Measurements from ENCODE around the gene TAS1R1. TPM values are rescaled to one million over a fixed set of nuclear protein-coding genes. Genes with fewer than 3 reads are reported as not detected.
A peak's percentile ranks its signal among the peaks of the same experiment; 100 is the strongest.
"Not testable (repeated sequence)": the region's sequence is repeated elsewhere in the genome, so short reads cannot be mapped to it uniquely, and the experiment has no call there.

The TAS1R1 gene
- total RNA-seq, 2 experiments from 2014 or later: 0.08 TPM; not detected in 1

DNA sequence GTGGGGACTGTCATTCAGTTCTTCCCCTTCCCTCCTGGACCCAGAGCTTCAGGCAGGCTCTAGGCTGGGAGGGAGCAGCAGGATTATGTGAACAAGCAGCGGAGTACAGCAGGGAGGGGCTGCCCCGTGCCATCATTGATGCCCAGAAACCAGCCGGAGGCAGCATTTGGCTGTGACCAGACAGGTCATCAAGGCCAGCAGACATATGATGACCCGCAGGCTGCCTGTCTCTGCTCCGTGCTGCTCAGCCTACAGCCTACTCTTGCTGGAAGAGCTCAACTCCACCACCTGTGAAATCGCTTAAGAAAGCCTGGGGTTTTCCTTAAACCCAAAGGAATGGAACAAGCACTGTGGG is 42.6 kb downstream of the TAS1R1 start:
- H3K9me3 Mint-ChIP-seq: no peaks in the 10 kb centered on the region
- H3K4me1 Mint-ChIP-seq: peaks cover 41% of the 10 kb centered on the region
- no peaks in the 10 kb centered on the region for H3K27me3 Mint-ChIP-seq
- H3K36me3 Mint-ChIP-seq (ENCODE audit: low read depth): peaks cover 66% of the 10 kb centered on the region
- CTCF ChIA-PET: interaction anchor here (1.0 kb wide), 1 partner anchor 49 kb away, joined by 3 read pairs; no protein-coding TSS in a partner anchor
- no peak overlapping the region for H3K4me3 Mint-ChIP-seq
- POLR2A ChIA-PET: interaction anchor here (1.8 to 7.8 kb wide), 2 partner anchors 17 to 43 kb away, joined by 8 to 94 read pairs; partner anchors contain the start of genes NOL9, TAS1R1 and ZBTB48
- H3K27ac Mint-ChIP-seq: no peak overlapping the region
- no peak for DNase-seq

DNA sequence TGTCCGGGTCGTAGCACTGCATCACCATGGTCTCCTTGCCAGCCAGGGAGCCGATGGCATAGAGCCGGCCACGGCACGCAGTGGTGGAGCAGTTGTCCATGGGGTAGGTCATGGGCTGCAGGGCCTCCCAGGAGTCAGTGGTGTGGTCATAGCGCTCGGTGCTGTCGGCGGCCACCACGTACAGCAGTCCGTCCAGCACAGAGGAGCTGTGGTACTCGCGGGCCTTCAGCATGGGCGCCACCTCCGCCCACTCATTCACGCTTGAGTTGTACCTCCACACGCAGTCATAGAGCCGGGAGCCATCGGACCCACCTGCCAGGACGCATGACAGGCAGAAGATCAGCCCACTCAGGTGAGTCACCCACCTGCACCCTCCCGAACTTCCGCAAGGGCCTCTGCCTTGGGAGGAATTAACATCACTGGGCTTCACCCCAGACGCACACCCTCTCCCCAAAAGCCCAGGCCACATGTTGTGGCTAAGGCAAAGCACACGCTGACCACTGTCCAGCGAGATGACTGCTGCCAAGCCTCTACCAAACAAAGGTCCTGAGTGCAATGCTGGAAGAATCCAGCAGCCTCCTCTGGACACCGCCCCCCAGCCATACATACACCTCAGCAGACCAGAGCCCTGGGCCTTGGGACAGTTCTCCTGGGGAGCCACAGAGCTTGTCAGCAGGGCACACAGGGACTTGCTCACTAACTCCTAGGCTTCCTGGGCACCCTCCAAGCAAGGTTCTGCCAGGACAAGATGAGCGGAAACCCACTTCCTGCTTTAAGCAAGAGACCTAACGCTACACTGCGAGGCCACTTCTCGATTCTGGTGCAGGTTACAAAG is 44.3 kb downstream of the TAS1R1 start:
- POLR2A ChIA-PET: interaction anchor here (1.2 to 7.8 kb wide), 13 partner anchors 10 to 136 kb away, joined by 3 to 94 read pairs (median 5); partner anchors contain the start of genes DNAJC11, NOL9, PHF13 and PLEKHG5
- peak; percentile 65 for DNase-seq
- Mint-ChIP-seq H3K4me3 (peak overlapping the region; percentile 86), H3K27ac (peak overlapping the region; percentile 88), H3K4me1 (peaks cover 45% of the 10 kb centered on the region), H3K36me3 (ENCODE audit: low read depth) (peaks cover 58% of the 10 kb centered on the region), H3K27me3 (no peaks in the 10 kb centered on the region), H3K9me3 (no peaks in the 10 kb centered on the region)
- CTCF ChIA-PET: interaction anchor here (0.5 to 2.9 kb wide), 11 partner anchors 10 to 191 kb away, joined by 3 to 22 read pairs (median 5); partner anchors contain the start of genes NOL9, PLEKHG5, TAS1R1 and THAP3

DNA sequence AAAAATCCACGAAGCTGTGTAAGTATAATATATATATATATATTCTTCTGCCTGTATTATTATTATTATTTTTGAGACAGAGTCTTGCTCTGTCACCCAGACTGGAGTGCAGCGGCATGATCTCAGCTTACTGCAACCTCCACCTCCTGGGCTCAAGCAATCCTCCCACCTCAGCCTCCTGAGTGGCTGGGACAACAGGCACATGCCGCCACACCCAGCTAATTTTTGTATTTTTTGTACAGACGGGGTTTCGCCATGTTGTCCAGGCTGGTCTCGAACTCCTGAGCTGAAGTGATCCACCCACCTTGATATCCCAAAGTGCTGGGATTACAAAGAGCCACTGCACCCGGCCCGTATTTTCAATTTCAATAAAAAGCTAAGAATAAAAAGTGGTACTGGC is 44.9 kb downstream of the TAS1R1 start:
- CTCF ChIA-PET: interaction anchor here (0.5 to 2.9 kb wide), 12 partner anchors 10 to 395 kb away, joined by 3 to 22 read pairs (median 4); partner anchors contain the start of genes NOL9, PLEKHG5, TAS1R1 and THAP3
- not testable (repeated sequence) for H3K9me3 Mint-ChIP-seq, H3K27me3 Mint-ChIP-seq, DNase-seq
- Mint-ChIP-seq H3K27ac (peak overlapping the region; percentile 88), H3K4me1 (peaks cover 47% of the 10 kb centered on the region), H3K4me3 (peak overlapping the region; percentile 86), H3K36me3 (ENCODE audit: low read depth) (peaks cover 53% of the 10 kb centered on the region)
- POLR2A ChIA-PET: interaction anchor here (0.9 to 7.8 kb wide), 15 partner anchors 11 to 140 kb away, joined by 3 to 94 read pairs (median 5); partner anchors contain the start of genes DNAJC11, NOL9, PHF13 and PLEKHG5

DNA sequence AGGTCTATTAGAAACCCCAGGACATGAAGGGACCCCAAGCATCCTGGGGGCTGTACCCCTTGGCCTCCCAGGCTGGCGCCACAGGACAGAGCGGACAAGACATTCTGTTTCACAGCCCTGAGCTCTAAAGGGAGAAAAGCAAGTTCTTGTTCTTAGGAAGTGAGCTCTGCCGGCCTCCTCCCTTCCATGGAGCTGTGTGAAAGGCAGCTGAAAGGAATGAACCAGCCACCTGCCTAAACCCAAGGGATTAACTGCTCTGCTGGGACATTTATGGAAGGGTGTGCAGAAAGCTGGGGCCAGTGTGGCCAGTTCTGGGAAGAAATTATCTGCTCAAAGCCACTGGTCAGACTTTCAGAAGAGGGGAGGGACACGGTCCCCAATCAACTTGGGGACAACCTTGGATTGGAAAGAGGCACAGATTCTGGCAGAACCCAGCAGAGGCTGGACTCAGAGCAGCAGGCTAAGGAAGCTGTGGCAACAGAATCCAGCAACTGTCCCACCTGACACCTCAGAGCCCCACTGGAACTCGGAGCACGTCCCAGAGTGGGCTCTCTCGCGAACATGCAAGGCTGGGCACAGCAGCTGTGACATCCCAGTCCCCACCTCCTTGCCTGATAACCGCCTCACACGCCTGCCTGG is 45.4 kb downstream of the TAS1R1 start:
- no peak for DNase-seq
- Mint-ChIP-seq H3K27me3 (no peaks in the 10 kb centered on the region), H3K36me3 (ENCODE audit: low read depth) (peaks cover 48% of the 10 kb centered on the region), H3K9me3 (no peaks in the 10 kb centered on the region), H3K27ac (peak overlapping the region; percentile 88), H3K4me1 (peaks cover 49% of the 10 kb centered on the region), H3K4me3 (peak overlapping the region; percentile 86)
- ChIA-PET CTCF (interaction anchor here (0.8 to 2.9 kb wide), 11 partner anchors 11 to 395 kb away, joined by 3 to 22 read pairs (median 5); partner anchors contain the start of genes NOL9, PLEKHG5, TAS1R1 and THAP3), POLR2A (interaction anchor here (0.9 to 7.8 kb wide), 15 partner anchors 11 to 141 kb away, joined by 3 to 94 read pairs (median 5); partner anchors contain the start of genes DNAJC11, NOL9, PHF13 and PLEKHG5)

DNA sequence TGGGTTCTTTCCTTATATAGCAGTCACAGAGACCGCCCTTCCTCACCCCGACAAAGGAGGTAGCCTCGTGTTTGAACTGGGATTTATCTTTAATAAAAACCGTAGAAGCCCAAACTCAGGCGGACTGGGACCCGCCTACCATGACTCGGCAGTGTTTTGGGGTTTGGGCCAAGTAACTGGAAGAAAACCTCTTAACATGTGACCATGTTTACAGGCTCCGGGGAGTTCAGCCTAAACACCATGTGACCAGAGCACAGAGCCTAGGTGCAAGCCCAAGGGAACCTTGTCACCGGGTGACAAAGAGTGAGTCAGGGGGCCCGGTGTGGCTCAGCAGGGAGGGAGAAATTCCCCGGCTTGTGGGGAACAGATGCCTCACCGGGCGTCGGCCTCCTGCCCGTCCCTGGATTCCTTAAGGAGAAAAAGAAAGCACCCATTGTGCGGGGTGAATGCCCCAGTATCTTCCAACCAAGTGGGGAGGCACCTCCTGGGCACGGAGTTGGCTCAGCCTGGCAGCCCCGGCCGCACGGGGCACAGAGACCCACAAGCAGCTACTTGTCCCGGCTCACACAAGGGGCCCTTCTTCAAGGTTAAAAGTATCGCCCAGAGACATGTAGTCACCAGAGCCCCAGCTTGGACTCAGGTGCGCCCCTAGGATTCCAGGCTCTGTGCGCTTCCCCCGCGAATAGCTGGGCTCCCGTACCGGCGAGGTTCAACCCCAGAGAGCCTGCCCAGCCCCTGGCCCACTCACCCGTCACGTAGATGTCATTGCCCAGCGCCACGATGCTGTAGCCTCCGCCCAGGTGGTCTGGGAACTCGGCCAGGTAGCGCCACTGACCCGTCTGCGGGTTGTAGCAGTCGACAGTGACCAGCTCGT is 46.2 kb downstream of the TAS1R1 start:
- Mint-ChIP-seq H3K36me3 (ENCODE audit: low read depth) (peaks cover 40% of the 10 kb centered on the region), H3K27ac (peak overlapping the region; percentile 88), H3K4me3 (peak overlapping the region; percentile 86), H3K27me3 (no peaks in the 10 kb centered on the region), H3K9me3 (no peaks in the 10 kb centered on the region), H3K4me1 (peaks cover 42% of the 10 kb centered on the region)
- ChIA-PET POLR2A (interaction anchor here (0.9 to 7.8 kb wide), 19 partner anchors 11 to 208 kb away, joined by 3 to 94 read pairs (median 7); partner anchors contain the start of genes ACOT7, CAMTA1, DNAJC11 and NOL9), CTCF (interaction anchor here (0.9 to 2.9 kb wide), 12 partner anchors 10 to 396 kb away, joined by 3 to 22 read pairs (median 6); partner anchors contain the start of genes NOL9, PLEKHG5, TAS1R1 and THAP3)
- DNase-seq: peak; percentile 85

DNA sequence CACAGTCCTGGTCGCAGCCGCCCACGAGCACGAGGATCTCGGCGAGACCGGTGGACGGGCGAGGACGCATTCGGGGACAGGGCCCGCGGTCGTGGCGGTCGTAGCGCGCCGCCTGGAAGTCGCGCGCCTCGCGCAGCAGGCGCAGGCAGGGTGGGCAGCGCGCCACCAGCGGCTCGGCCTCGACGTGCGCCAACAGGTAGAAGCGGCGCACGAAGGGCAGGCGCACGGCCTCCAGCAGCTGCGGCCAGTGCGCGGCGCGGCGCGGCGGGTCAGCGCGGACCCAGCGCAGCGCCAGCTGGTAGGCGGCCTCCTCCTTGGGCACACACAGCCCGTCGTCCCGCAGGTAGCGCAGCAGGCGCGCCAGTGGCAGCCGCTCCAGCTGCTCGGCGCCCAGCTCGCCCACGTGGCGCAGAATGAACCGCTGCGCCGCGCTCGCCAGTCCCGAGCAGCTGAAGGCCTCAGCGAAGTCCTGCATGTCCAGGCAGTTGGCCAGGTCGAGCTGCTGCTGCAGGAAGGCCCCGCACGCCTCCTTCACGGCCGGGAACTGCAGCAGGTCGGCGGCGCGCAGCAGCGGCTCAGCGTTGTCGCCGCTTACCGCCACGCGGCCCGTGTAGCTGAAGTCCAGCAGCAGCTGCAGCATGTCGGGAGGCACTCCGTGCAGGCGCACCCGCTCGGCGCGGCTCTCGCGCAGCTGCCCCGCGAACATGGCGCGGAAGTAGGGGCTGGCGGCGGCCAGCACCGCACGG is 47.0 kb downstream of the TAS1R1 start:
- Mint-ChIP-seq H3K4me1 (peaks cover 39% of the 10 kb centered on the region), H3K9me3 (no peaks in the 10 kb centered on the region), H3K4me3 (peak overlapping the region; percentile 86), H3K36me3 (ENCODE audit: low read depth) (peaks cover 37% of the 10 kb centered on the region), H3K27me3 (no peaks in the 10 kb centered on the region), H3K27ac (peak overlapping the region; percentile 98)
- ChIA-PET POLR2A (interaction anchor here (0.9 to 7.8 kb wide), 15 partner anchors 10 to 209 kb away, joined by 3 to 94 read pairs (median 13); partner anchors contain the start of genes ACOT7, CAMTA1, NOL9 and PHF13), CTCF (interaction anchor here (0.7 to 2.9 kb wide), 11 partner anchors 10 to 112 kb away, joined by 3 to 22 read pairs (median 5); partner anchors contain the start of genes NOL9, PLEKHG5, TAS1R1 and ZBTB48)
- DNase-seq: no peak

DNA sequence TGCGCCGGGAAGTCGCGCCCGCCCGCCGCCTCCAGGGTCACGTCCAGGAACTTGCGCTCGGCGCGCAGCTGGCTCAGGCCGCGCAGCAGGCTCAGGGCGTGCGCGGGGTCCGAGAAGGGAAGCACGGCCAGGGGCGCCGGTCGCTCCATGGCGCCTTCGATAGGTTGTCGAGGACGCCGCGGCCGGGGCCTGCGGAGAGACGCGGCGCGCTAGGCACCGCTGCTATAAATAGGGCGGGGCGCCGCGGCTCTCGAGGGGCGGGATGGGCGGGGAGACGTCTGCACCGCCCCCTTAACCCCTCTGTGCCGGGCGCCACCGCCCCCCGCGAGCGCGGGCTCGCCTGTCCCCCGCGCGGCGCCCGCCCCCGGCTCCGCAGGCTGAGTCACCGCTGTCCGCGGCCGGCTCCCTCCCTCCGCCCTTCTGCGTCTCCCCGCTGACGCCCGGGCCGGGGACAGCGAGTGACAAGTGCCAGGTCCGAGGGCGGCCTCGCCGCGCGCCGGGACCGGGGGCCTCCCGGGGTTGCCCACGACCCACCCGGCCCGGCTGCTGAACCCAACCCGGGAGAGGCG is 47.6 kb downstream of the TAS1R1 start, which contains the start of gene KLHL21:
KLHL21 (minus strand) TSS at position 201 of the 569 bp plus-strand sequence; CDS start at position 149, 52 bp downstream.
- peaks cover 33% of the 10 kb centered on the region for H3K4me1 Mint-ChIP-seq
- POLR2A ChIA-PET: interaction anchor here (0.5 to 7.8 kb wide), 16 partner anchors 9 to 245 kb away, joined by 3 to 94 read pairs (median 10); partner anchors contain the start of genes ACOT7, CAMTA1, NOL9 and PHF13
- CTCF ChIA-PET: interaction anchor here (0.7 to 2.0 kb wide), 7 partner anchors 9 to 50 kb away, joined by 3 to 8 read pairs (median 5); no protein-coding TSS in a partner anchor
- peak; percentile 88 for DNase-seq
- no peaks in the 10 kb centered on the region for H3K27me3 Mint-ChIP-seq
- H3K36me3 Mint-ChIP-seq (ENCODE audit: low read depth): peaks cover 30% of the 10 kb centered on the region
- peak within 1 kb of the TSS; percentile 98 for H3K27ac Mint-ChIP-seq
- peak within 1 kb of the TSS; percentile 86 for H3K4me3 Mint-ChIP-seq
- H3K9me3 Mint-ChIP-seq: no peaks in the 10 kb centered on the region

DNA sequence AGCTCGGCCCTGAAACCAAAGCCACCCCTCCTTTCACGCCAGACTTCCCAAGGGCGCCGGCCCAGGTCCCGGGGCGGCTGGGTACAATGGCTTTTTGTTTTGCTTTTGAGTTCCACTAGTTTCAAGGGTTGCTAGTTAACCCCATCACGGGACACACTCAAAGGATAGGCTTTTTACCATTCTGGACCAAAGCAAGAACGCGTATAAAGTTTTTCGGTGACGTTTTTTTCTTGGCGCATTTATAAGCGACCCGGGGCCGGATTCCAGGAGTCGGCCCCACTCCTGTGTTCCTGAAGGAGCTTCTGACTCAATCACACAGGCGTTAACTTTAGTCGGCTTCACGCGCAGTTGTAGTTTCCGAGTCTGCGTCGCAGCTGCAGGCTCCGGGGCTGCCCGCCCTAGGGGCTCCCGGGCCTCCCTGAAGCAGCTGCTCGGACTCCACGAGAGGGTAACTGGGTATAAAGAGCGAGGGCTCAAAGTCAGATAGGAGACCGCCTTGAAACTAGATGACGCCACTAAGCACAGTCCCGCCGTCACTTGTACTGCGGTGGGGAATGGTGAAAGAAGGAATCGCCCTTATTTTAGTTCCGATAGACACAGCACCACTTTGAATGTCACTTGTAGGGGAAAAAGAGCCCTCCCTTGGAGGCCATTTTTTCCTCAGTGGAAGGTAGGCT is 48.3 kb downstream of the TAS1R1 start:
- peak; percentile 63 for DNase-seq
- CTCF ChIA-PET: interaction anchor here (1.1 to 2.1 kb wide), 4 partner anchors 9 to 49 kb away, joined by 5 to 8 read pairs (median 7); partner anchors contain the start of genes NOL9 and TAS1R1
- no peaks in the 10 kb centered on the region for H3K27me3 Mint-ChIP-seq
- peak overlapping the region; percentile 98 for H3K27ac Mint-ChIP-seq
- H3K36me3 Mint-ChIP-seq (ENCODE audit: low read depth): peaks cover 25% of the 10 kb centered on the region
- no peaks in the 10 kb centered on the region for H3K9me3 Mint-ChIP-seq
- POLR2A ChIA-PET: interaction anchor here (0.6 to 7.8 kb wide), 14 partner anchors 9 to 246 kb away, joined by 3 to 94 read pairs (median 14); partner anchors contain the start of genes ACOT7, CAMTA1, NOL9 and PHF13
- peaks cover 31% of the 10 kb centered on the region for H3K4me1 Mint-ChIP-seq
- H3K4me3 Mint-ChIP-seq: peak overlapping the region; percentile 81

DNA sequence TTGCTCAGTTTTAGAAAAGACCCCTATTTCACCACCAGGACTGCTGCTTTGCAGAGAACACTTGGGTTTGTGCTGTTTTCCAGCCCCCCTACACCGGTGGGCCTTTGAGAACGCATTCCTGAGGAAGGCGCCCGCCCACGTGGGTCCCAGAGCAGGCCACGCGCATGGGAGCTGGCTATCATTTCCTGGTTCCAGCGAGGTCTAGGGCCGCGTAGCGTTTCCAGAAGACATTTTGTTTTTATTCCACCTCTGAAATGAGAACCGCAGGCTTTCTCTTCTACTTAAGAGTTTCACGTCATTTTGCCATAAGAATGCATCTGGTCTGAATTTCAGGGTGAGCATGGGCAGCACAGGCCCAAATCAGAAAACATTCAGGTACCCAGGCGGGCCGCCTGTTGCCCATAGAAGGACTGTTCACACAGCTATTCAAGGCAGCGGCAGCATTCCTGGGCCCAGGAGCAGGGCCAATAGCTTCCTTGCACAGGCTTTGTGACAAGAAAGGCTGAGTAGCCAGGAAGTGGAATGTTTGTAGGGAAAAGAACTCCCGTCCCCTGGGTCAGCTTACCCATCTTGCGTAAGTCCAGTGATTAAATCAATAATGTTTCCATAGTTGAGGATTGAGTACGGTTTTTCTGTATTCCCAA is 48.9 kb downstream of the TAS1R1 start:
- H3K9me3 Mint-ChIP-seq: no peaks in the 10 kb centered on the region
- peak overlapping the region; percentile 81 for H3K4me3 Mint-ChIP-seq
- peaks cover 25% of the 10 kb centered on the region for H3K4me1 Mint-ChIP-seq
- H3K27ac Mint-ChIP-seq: peak overlapping the region; percentile 98
- peaks cover 18% of the 10 kb centered on the region for H3K36me3 Mint-ChIP-seq (ENCODE audit: low read depth)
- DNase-seq: peak; percentile 41
- CTCF ChIA-PET: interaction anchor here (1.0 to 2.1 kb wide), 4 partner anchors 8 to 50 kb away, joined by 5 to 8 read pairs (median 6); partner anchors contain the start of genes NOL9 and TAS1R1
- no peaks in the 10 kb centered on the region for H3K27me3 Mint-ChIP-seq
- POLR2A ChIA-PET: interaction anchor here (0.8 to 7.8 kb wide), 14 partner anchors 8 to 211 kb away, joined by 3 to 94 read pairs (median 14); partner anchors contain the start of genes ACOT7, CAMTA1, NOL9 and PHF13
